IPS DF 4.7 (cell line): ENCODE measurements around the gene DDX27.
"Not testable (repeated sequence)": the region's sequence is repeated elsewhere in the genome, so short reads cannot be mapped to it uniquely, and the experiment has no call there.

Experiments used
- DNase-seq: peaks from one replicate; pipeline ENCODE4 v3.0.0-alpha.2; 2013; ENCODE audit warnings: low spot score; ENCODE audit errors: extremely low read depth

The DDX27 gene

DNA sequence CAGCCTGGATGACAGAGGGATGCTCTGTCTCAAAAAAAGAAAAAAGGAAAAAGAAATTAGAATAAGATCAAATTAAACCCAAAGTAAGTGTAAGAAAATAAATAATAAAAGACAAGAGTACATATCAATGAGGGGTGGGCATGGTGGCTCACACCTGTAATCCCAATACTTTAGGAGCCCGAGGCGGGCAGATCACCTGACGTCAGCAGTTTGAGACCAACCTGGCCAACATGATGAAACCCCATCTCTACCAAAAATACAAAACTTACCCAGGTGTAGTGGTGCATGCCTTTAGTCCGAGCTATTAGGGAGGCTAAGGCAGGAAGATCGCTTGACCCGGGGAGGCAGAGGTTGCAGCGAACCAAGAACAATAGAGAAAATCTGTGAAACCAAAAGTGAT, 16.2 kb upstream of the DDX27 start:
- no peak for DNase-seq

- no peak for DNase-seq
Measured at GRCh38 chr20:49203746-49204145, 15.5 kb upstream of the DDX27 start.

GRCh38 chr20:49207076-49207475, 12.1 kb upstream of the DDX27 start:
- DNase-seq: no peak

- DNase-seq: no peak
Measured at GRCh38 chr20:49210101-49210756, 9.0 kb upstream of the DDX27 start.

GRCh38 chr20:49210757-49211110, 8.5 kb upstream of the DDX27 start:
- no peak for DNase-seq

- DNase-seq: no peak
Measured at GRCh38 chr20:49214571-49214970, 4.6 kb upstream of the DDX27 start.

- no peak for DNase-seq
Measured at GRCh38 chr20:49215232-49215631, 4.0 kb upstream of the DDX27 start.

GRCh38 chr20:49216991-49217578, 2.1 kb upstream of the DDX27 start:
- peak; percentile 85 for DNase-seq

DNA sequence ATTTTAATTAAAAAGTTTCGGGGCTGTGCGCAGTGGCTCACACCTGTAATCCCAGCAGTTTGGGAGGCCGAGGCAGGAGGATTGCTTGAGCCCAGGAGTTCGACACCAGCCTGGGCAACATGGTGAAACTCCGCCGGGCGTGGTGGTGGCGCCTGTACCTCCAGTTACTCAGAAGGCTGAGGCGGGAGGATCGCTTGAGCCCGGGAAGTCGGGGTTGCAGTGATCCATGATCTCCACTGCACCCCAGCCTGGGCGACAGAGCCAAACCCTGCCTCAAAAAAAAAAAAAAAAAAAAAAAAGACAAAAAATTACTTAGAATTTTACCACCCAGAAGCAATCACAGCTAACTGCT, 501 bp upstream of the DDX27 start:
- not testable (repeated sequence) for DNase-seq

- DNase-seq: no peak
Measured at GRCh38 chr20:49219924-49220831, 962 bp downstream of the DDX27 start.

DNA sequence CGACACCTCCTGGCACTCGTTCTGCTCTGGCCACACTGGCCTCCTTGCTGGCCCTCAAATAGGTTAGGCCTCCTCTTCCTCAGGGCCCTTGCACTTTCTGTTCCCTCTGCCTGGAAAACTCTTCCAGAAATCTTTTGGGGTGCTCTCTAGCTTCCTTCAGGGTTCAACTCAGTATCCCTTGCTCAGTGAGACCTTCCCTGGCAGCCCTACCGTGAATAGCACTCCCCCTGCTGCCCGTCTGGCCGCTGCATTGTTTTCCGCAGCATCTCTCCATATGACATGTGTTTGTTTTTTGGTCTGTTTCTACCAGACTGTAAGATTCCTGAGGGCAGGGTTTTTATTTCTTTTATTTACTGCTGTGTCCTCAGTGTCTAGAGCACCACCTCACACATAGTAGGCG, 6.7 kb downstream of the DDX27 start:
- DNase-seq: no peak

- DNase-seq: no peak
Measured at GRCh38 chr20:49228676-49229075, 9.5 kb downstream of the DDX27 start.

GRCh38 chr20:49229381-49229780, 10.2 kb downstream of the DDX27 start:
- no peak for DNase-seq

DNA sequence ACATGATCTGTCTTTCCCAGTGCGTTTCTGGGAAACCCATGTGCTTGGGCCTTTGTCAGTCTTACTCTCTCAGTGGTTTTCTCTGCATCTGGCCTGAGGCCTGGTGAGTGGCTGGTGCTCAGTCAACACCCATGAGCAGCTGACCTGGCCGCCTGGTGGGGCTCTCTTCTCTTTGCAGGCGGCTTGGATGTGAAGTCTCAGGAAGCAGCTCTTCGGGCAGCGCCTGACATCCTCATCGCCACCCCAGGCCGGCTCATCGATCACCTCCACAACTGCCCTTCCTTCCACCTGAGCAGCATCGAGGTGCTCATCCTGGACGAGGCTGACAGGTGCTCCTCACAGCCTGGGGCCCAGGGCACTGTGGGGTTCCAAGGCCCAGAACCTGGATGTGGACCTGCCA, 10.8 kb downstream of the DDX27 start:
- DNase-seq: no peak

- no peak for DNase-seq
Measured at GRCh38 chr20:49230561-49231133, 11.4 kb downstream of the DDX27 start.

- no peak for DNase-seq
Measured at GRCh38 chr20:49231471-49231870, 12.3 kb downstream of the DDX27 start.

- DNase-seq: no peak
Measured at GRCh38 chr20:49233226-49233625, 14.0 kb downstream of the DDX27 start.

- no peak for DNase-seq
Measured at GRCh38 chr20:49234831-49235230, 15.6 kb downstream of the DDX27 start.

- DNase-seq: no peak
Measured at GRCh38 chr20:49236301-49236700, 17.1 kb downstream of the DDX27 start.

DNA sequence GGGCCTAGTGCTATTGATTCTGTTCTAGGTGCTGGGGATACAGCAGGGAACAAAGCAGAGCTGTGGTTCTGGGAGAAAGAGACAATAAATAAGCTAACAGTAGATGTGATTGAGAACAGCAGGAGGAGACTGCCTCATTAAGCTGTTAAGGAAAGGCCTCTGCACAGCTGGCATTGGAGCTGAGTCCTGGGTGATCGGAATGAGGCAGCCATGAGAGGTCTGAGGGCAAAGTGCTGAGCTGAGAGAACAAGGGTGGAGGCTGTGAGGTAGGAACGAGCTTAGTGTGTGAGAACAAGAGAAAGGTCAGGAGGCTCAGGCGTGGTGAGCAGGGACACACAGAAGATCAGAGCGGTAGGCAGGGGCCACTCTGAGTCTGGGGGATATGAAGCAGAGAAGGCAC, 18.3 kb downstream of the DDX27 start:
- no peak for DNase-seq

- peak; percentile 14 for DNase-seq
Measured at GRCh38 chr20:49245921-49246740, 26.9 kb downstream of the DDX27 start.
